B cell (primary cell): ENCODE data around the gene PLD1. TPM values are rescaled to one million over a fixed set of nuclear protein-coding genes. Genes with fewer than 3 reads are reported as not detected.

Experiments used
- ATAC-seq: fragments of 200-7000 bp; cut with Tn5 transposase; one replicate; pipeline ENCODE4 v1.10.0; 2021; ENCODE audit warnings: low read depth, mild to moderate bottlenecking, moderate number of reproducible peaks, moderate library complexity
- CTCF ChIA-PET: fragments of 350-600 bp; sonication (Branson Sonifier 250); formaldehyde crosslinking; loops from one replicate; lab custom pipeline; 2021; ENCODE audit warnings: antibody characterized with exemption, inconsistent platforms; lab: Charles Lee
- POLR2A ChIA-PET: fragments of 350-600 bp; sonication (Branson Sonifier 250); formaldehyde crosslinking; loops from one replicate; lab custom pipeline; 2021; ENCODE audit warnings: antibody characterized with exemption; lab: Charles Lee
- DNase-seq: peaks from one replicate; pipeline ENCODE4 v3.0.0; 2013
- H2AFZ ChIP-seq: 2 replicates; pipeline ENCODE4 v1.6.1; 2012; ENCODE audit warnings: mild to moderate bottlenecking, low read depth, low read length; ENCODE audit not compliant: insufficient read depth, poor library complexity, severe bottlenecking
- H3K27ac ChIP-seq, 2 donors: 1 replicate in 1 of 2; 2 replicates in 1 of 2; pipeline ENCODE4 v1.5.1; 2012 to 2013; ENCODE audit warnings: low read length in 2 of 2, mild to moderate bottlenecking in 2 of 2, moderate library complexity in 1 of 2
- H3K27me3 ChIP-seq, 4 experiments: fragments of 200-600 bp in 1 of 4; sonication (generic) in 1 of 4; replicated peaks in 1 of 4; 1 replicate in 2 of 4; 2 replicates in 2 of 4; pipeline versions ENCODE4 v1.6.1 to v1.7.0; 2013 to 2016; ENCODE audit warnings: low read length in 3 of 4, mild to moderate bottlenecking in 2 of 4, mixed read lengths in 1 of 4, moderate library complexity in 1 of 4; ENCODE audit not compliant: insufficient read depth in 4 of 4, control insufficient read depth in 3 of 4; ENCODE audit errors: control extremely low read depth in 1 of 4
- H3K36me3 ChIP-seq, 2 experiments: replicated peaks in 1 of 2; 1 replicate in 1 of 2; 2 replicates in 1 of 2; pipeline versions ENCODE4 v1.6.1 to v1.7.1; 2013; ENCODE audit warnings: low read length in 1 of 2; ENCODE audit not compliant: insufficient read depth in 2 of 2, control insufficient read depth in 1 of 2; ENCODE audit errors: control extremely low read depth in 1 of 2, extremely low read depth in 1 of 2
- H3K4me1 ChIP-seq, 2 donors: fragments of 200-600 bp in 1 of 2; sonication (generic) in 1 of 2; 1 replicate in 1 of 2; 2 replicates in 1 of 2; pipeline versions ENCODE4 v1.5.1 to v1.6.1; 2013 to 2017; ENCODE audit warnings: low read length in 2 of 2; ENCODE audit not compliant: control insufficient read depth in 2 of 2, insufficient read depth in 2 of 2
- H3K4me2 ChIP-seq: replicated peaks from 2 replicates; pipeline ENCODE3; 2012; ENCODE audit warnings: mild to moderate bottlenecking, low read depth, low read length; ENCODE audit not compliant: poor library complexity, severe bottlenecking
- H3K4me3 ChIP-seq, 5 experiments: fragments of 200-600 bp in 1 of 5; sonication (generic) in 1 of 5; 1 replicate in 3 of 5; 2 replicates in 2 of 5; pipeline versions ENCODE4 v1.5.1 to v1.7.0; 2011 to 2016; ENCODE audit warnings: low read length in 4 of 5, mild to moderate bottlenecking in 4 of 5, low read depth in 2 of 5, control low read depth in 1 of 5, moderate library complexity in 1 of 5; ENCODE audit not compliant: insufficient read depth in 1 of 5; ENCODE audit errors: control extremely low read depth in 1 of 5, extremely low read depth in 1 of 5
- H3K79me2 ChIP-seq: fragments of 200-600 bp; sonication (generic); one replicate; pipeline ENCODE4 v1.6.0; 2016; ENCODE audit warnings: low read length; ENCODE audit not compliant: control insufficient read depth, insufficient read depth
- H3K9ac ChIP-seq: fragments of 200-600 bp; sonication (generic); 2 replicates; pipeline ENCODE4 v1.6.1; 2017; ENCODE audit warnings: mild to moderate bottlenecking, low read length, moderate library complexity
- H3K9me3 ChIP-seq, 3 donors: one replicate each; pipeline versions ENCODE4 v1.6.1 to v1.7.1; 2013; ENCODE audit warnings: low read length in 2 of 3; ENCODE audit not compliant: control insufficient read depth in 2 of 3, insufficient read depth in 1 of 3; ENCODE audit errors: control extremely low read depth in 1 of 3
- H4K20me1 ChIP-seq: 2 replicates; pipeline ENCODE4 v1.6.0; 2012; ENCODE audit warnings: mild to moderate bottlenecking, low read length; ENCODE audit not compliant: insufficient read depth, control insufficient read depth, poor library complexity, severe bottlenecking
- H3K27ac Mint-ChIP-seq: one replicate; pipeline ENCODE4 v1.8.0; 2021; ENCODE audit warnings: mixed read lengths
- H3K27me3 Mint-ChIP-seq: one replicate; pipeline ENCODE4 v1.8.0; 2021; ENCODE audit warnings: mixed read lengths
- H3K4me1 Mint-ChIP-seq: one replicate; pipeline ENCODE4 v1.8.0; 2021; ENCODE audit warnings: mixed read lengths
- H3K4me3 Mint-ChIP-seq: one replicate; pipeline ENCODE4 v1.8.0; 2021; ENCODE audit warnings: mixed read lengths
- H3K9me3 Mint-ChIP-seq: one replicate; pipeline ENCODE4 v1.8.0; 2022; ENCODE audit warnings: mixed read lengths; ENCODE audit not compliant: insufficient read depth
- CTCF ChIP-seq: fragments of 200-600 bp; IDR thresholded peaks from one replicate; pipeline ENCODE4 v1.8.0; 2022; ENCODE audit warnings: antibody characterized with exemption, mild to moderate bottlenecking
- EZH2 ChIP-seq: IDR thresholded peaks from 2 replicates; pipeline ENCODE4 v1.6.1; 2012; ENCODE audit warnings: borderline replicate concordance, low read depth, mild to moderate bottlenecking, moderate library complexity, low read length; ENCODE audit not compliant: insufficient read depth, poor library complexity, severe bottlenecking
- WGBS: methylation state at CpG from one replicate; pipeline ENCODE4 v1.1.5; 2013; ENCODE audit warnings: missing lambda C conversion rate; ENCODE audit not compliant: insufficient coverage; 5-methylcytosine and 5-hydroxymethylcytosine counted together
- intact Hi-C: fragments of 100-400 bp; cut with micrococcal nuclease; formaldehyde crosslinking; loops from one replicate; pipeline ENCODE4 v1.10.0; 2022
- polyA plus RNA-seq: library from polyadenylated mRNA; depleted of rRNA; stranded (reverse); fragments of >200 nt; gene quantifications from 2 replicates; pipeline ENCODE4 v1.2.3, GENCODE V29; 2012
- total RNA-seq, 2 donors: library from RNA; stranded (reverse); fragments of 120-200 nt in 1 of 2; gene quantifications; 1 replicate in 1 of 2; 2 replicates in 1 of 2; pipeline versions ENCODE4 v1.2.3 to v1.2.4, GENCODE V29; 2013 to 2022

Gene PLD1
- total and polyA plus RNA-seq, 2 donors (not counting 1 experiment from before 2014, with no cell fraction given) = 0.24 to 0.52 TPM

DNA sequence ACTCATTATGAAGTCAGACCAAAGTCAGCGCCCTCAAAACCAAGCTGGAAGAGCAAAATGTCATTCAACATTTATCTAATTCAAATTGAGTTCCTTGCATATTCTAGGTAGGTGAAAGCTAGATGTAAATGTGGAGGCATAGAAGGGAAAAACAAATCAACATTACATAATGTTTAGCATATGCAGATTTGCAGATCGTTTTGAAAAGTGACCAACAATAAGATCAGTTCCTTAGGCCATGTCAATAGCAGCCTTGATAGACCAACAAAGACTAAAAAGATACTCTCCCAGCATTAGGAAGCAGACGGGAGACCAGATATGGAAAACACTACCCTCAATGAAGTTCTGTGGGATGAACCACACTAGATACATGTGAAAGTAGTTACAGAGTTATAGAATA is 83.0 kb downstream of the PLD1 start:
- ChIA-PET POLR2A (no interaction called here), CTCF (no interaction called here)
- no peak overlapping the region for H3K4me2 ChIP-seq
- Mint-ChIP-seq H3K27ac (no peak overlapping the region), H3K27me3 (no peaks in the 10 kb centered on the region), H3K9me3 (no peaks in the 10 kb centered on the region), H3K4me3 (no peak overlapping the region), H3K4me1 (no peaks in the 10 kb centered on the region)
- H3K27ac ChIP-seq = no peak overlapping the region
- ATAC-seq (no peak), DNase-seq (no peak)
- no peaks in the 10 kb centered on the region for H3K79me2 ChIP-seq
- no peak overlapping the region for H3K4me3 ChIP-seq
- H3K9me3 ChIP-seq = no peaks in the 10 kb centered on the region
- no CpG with 5 or more reads among the region's 3 CpGs for WGBS
- H3K9ac ChIP-seq = no peak overlapping the region
- H2AFZ ChIP-seq = no peak overlapping the region
- TF ChIP-seq EZH2 = no peak
- H3K36me3 ChIP-seq = no peaks in the 10 kb centered on the region
- H4K20me1 ChIP-seq = no peaks in the 10 kb centered on the region
- no peaks in the 10 kb centered on the region for H3K4me1 ChIP-seq
- intact Hi-C loops = no loop called here
- H3K27me3 ChIP-seq = no peaks in the 10 kb centered on the region

GRCh38 chr3:171718493-171719185 is 91.6 kb downstream of the PLD1 start:
- Histone ChIP-seq H3K9me3 (no peaks in the 10 kb centered on the region), H3K4me1 (no peaks in the 10 kb centered on the region), H3K27ac (no peak overlapping the region), H3K27me3 (no peaks in the 10 kb centered on the region), H3K36me3 (no peaks in the 10 kb centered on the region), H2AFZ (no peak overlapping the region), H3K9ac (no peak overlapping the region), H4K20me1 (no peaks in the 10 kb centered on the region), H3K4me3 (no peak overlapping the region), H3K4me2 (no peak overlapping the region), H3K79me2 (no peaks in the 10 kb centered on the region)
- no peak for TF ChIP-seq EZH2
- no peak for TF ChIP-seq CTCF
- H3K9me3 Mint-ChIP-seq = peaks cover 3% of the 10 kb centered on the region
- H3K27me3 Mint-ChIP-seq = peaks cover 4% of the 10 kb centered on the region
- CTCF ChIA-PET = no interaction called here
- H3K27ac Mint-ChIP-seq = no peak overlapping the region
- POLR2A ChIA-PET = no interaction called here
- 91% methylated on average over 4 of the region's 4 CpGs for WGBS
- no peak for DNase-seq
- ATAC-seq = no peak
- no peaks in the 10 kb centered on the region for H3K4me1 Mint-ChIP-seq
- intact Hi-C loops = no loop called here
- no peak overlapping the region for H3K4me3 Mint-ChIP-seq
